Stimulated activated CD4-positive, alpha-beta T cell treated with anti-CD3 and anti-CD28 coated beads, Interleukin-4, amount 100 ng/mL, for 24 hours (primary cell): ENCODE measurements around the gene ADARB1.
"Not testable (repeated sequence)": the region's sequence is repeated elsewhere in the genome, so short reads cannot be mapped to it uniquely, and the experiment has no call there.

Experiments
- DNase-seq: peaks from one replicate; pipeline ENCODE4 v3.0.0-alpha.2; 2020

The ADARB1 gene

GRCh38 chr21:45074048-45074817, at the start of gene ADARB1:
Gene ADARB1 (plus strand): TSS chr21:45074580. CDS start chr21:45171657, 97,077 bp downstream.
- peak; percentile 59 for DNase-seq

GRCh38 chr21:45026066-45026745, 48.2 kb upstream of the ADARB1 start:
- no peak for DNase-seq

- DNase-seq: no peak
Observed at GRCh38 chr21:45026826-45027225, 47.6 kb upstream of the ADARB1 start.

- DNase-seq: no peak
Observed at GRCh38 chr21:45027241-45028196, 46.9 kb upstream of the ADARB1 start.

GRCh38 chr21:45028645-45029044, 45.7 kb upstream of the ADARB1 start:
- not testable (repeated sequence) for DNase-seq

- DNase-seq: no peak
Observed at GRCh38 chr21:45029298-45029947, 45.0 kb upstream of the ADARB1 start.

GRCh38 chr21:45029948-45030681, 44.3 kb upstream of the ADARB1 start:
- no peak for DNase-seq

- no peak for DNase-seq
Observed at GRCh38 chr21:45030682-45031570, 43.5 kb upstream of the ADARB1 start.

GRCh38 chr21:45031571-45032191, 42.7 kb upstream of the ADARB1 start:
- DNase-seq: no peak

GRCh38 chr21:45032332-45032731, 42.0 kb upstream of the ADARB1 start:
- no peak for DNase-seq

GRCh38 chr21:45032977-45033710, 41.2 kb upstream of the ADARB1 start:
- DNase-seq: no peak

- DNase-seq: no peak
Observed at GRCh38 chr21:45033791-45034555, 40.4 kb upstream of the ADARB1 start.

- DNase-seq: no peak
Observed at GRCh38 chr21:45034556-45035476, 39.6 kb upstream of the ADARB1 start.

GRCh38 chr21:45035477-45035848, 38.9 kb upstream of the ADARB1 start:
- no peak for DNase-seq

GRCh38 chr21:45036630-45037029, 37.8 kb upstream of the ADARB1 start:
- DNase-seq: no peak

GRCh38 chr21:45037986-45038385, 36.4 kb upstream of the ADARB1 start:
- no peak for DNase-seq

GRCh38 chr21:45039317-45040156, 34.8 kb upstream of the ADARB1 start:
- no peak for DNase-seq
